Dendritic cell treated with granulocyte-macrophage colony-stimulating factor and Interleukin-4, amounts not matched to agents 40 ng/mL and 50 ng/mL, for 4 days (primary cell): Measurements from ENCODE around the gene DPM3.
"Not testable (repeated sequence)": the region's sequence is repeated elsewhere in the genome, so short reads cannot be mapped to it uniquely, and the experiment has no call there.

ENCODE experiments used
- H3K27ac Mint-ChIP-seq: one replicate; pipeline ENCODE4 v1.8.0; 2022; ENCODE audit warnings: mild to moderate bottlenecking, mixed read lengths
- H3K27me3 Mint-ChIP-seq: one replicate; pipeline ENCODE4 v1.8.0; 2022; ENCODE audit warnings: mild to moderate bottlenecking, mixed read lengths
- H3K36me3 Mint-ChIP-seq: one replicate; pipeline ENCODE4 v1.8.0; 2022; ENCODE audit warnings: low read depth, mixed read lengths
- H3K4me1 Mint-ChIP-seq: one replicate; pipeline ENCODE4 v1.8.0; 2022; ENCODE audit warnings: low read depth, mixed read lengths
- H3K4me3 Mint-ChIP-seq: one replicate; pipeline ENCODE4 v1.8.0; 2022; ENCODE audit warnings: mild to moderate bottlenecking, moderate library complexity, mixed read lengths
- H3K9me3 Mint-ChIP-seq: one replicate; pipeline ENCODE4 v1.8.0; 2022; ENCODE audit warnings: mixed read lengths
- intact Hi-C: fragments of 100-400 bp; cut with micrococcal nuclease; formaldehyde crosslinking; loops from one replicate; pipeline ENCODE4 v1.15.0; 2022

The DPM3 gene

GRCh38 chr1:155121249-155121648 lies 19.1 kb downstream of the DPM3 start:
- peaks cover under 1% of the 10 kb centered on the region for H3K4me1 Mint-ChIP-seq
- no peaks in the 10 kb centered on the region for H3K9me3 Mint-ChIP-seq
- intact Hi-C loops: no loop called here
- peaks cover 80% of the 10 kb centered on the region for H3K27me3 Mint-ChIP-seq
- H3K27ac Mint-ChIP-seq: no peak overlapping the region
- no peaks in the 10 kb centered on the region for H3K36me3 Mint-ChIP-seq
- no peak overlapping the region for H3K4me3 Mint-ChIP-seq

GRCh38 chr1:155120253-155120652 lies 20.1 kb downstream of the DPM3 start:
- H3K27me3 Mint-ChIP-seq: peaks cover 74% of the 10 kb centered on the region

GRCh38 chr1:155118090-155118489 lies 22.2 kb downstream of the DPM3 start:
- H3K36me3 Mint-ChIP-seq, H3K27ac Mint-ChIP-seq, H3K4me3 Mint-ChIP-seq, intact Hi-C loops, H3K4me1 Mint-ChIP-seq, H3K9me3 Mint-ChIP-seq: not testable (repeated sequence)
- H3K27me3 Mint-ChIP-seq: peaks cover 60% of the 10 kb centered on the region

More at GRCh38 chr1:155120253-155120652, 20.1 kb downstream of the DPM3 start:
- H3K36me3 Mint-ChIP-seq: no peaks in the 10 kb centered on the region
- no peak overlapping the region for H3K4me3 Mint-ChIP-seq
- no peaks in the 10 kb centered on the region for H3K4me1 Mint-ChIP-seq
- intact Hi-C loops: no loop called here
- no peak overlapping the region for H3K27ac Mint-ChIP-seq
- no peaks in the 10 kb centered on the region for H3K9me3 Mint-ChIP-seq

GRCh38 chr1:155117610-155118009 lies 22.7 kb downstream of the DPM3 start:
- intact Hi-C loops: no loop called here
- Mint-ChIP-seq H3K36me3 (no peaks in the 10 kb centered on the region), H3K9me3 (no peaks in the 10 kb centered on the region), H3K27me3 (peaks cover 56% of the 10 kb centered on the region), H3K4me3 (no peak overlapping the region), H3K4me1 (no peaks in the 10 kb centered on the region), H3K27ac (no peak overlapping the region)

GRCh38 chr1:155116113-155116764 lies 24.1 kb downstream of the DPM3 start:
- H3K9me3 Mint-ChIP-seq: no peaks in the 10 kb centered on the region
- no peaks in the 10 kb centered on the region for H3K36me3 Mint-ChIP-seq
- intact Hi-C loops: no loop called here
- H3K4me3 Mint-ChIP-seq: no peak overlapping the region
- no peaks in the 10 kb centered on the region for H3K4me1 Mint-ChIP-seq
- peaks cover 51% of the 10 kb centered on the region for H3K27me3 Mint-ChIP-seq
- H3K27ac Mint-ChIP-seq: no peak overlapping the region

GRCh38 chr1:155113450-155113980 lies 26.8 kb downstream of the DPM3 start:
- intact Hi-C loops: no loop called here
- Mint-ChIP-seq H3K27ac (no peak overlapping the region), H3K36me3 (no peaks in the 10 kb centered on the region), H3K4me3 (no peak overlapping the region), H3K27me3 (peaks cover 32% of the 10 kb centered on the region), H3K9me3 (no peaks in the 10 kb centered on the region), H3K4me1 (no peaks in the 10 kb centered on the region)

- H3K27ac Mint-ChIP-seq: no peak overlapping the region
- no peak overlapping the region for H3K4me3 Mint-ChIP-seq
- H3K27me3 Mint-ChIP-seq: peaks cover 21% of the 10 kb centered on the region
- H3K36me3 Mint-ChIP-seq: no peaks in the 10 kb centered on the region
- H3K4me1 Mint-ChIP-seq: peaks cover under 1% of the 10 kb centered on the region
- intact Hi-C loops: no loop called here
- H3K9me3 Mint-ChIP-seq: no peaks in the 10 kb centered on the region
These were observed 29.5 kb downstream of the DPM3 start for GRCh38 chr1:155110826-155111225.

- Mint-ChIP-seq H3K4me1 (peaks cover 5% of the 10 kb centered on the region), H3K4me3 (no peak overlapping the region), H3K36me3 (no peaks in the 10 kb centered on the region), H3K27me3 (peaks cover 26% of the 10 kb centered on the region), H3K9me3 (no peaks in the 10 kb centered on the region), H3K27ac (no peak overlapping the region)
- intact Hi-C loops: no loop called here
These were observed 29.9 kb downstream of the DPM3 start for GRCh38 chr1:155110381-155110780.

- peaks cover 31% of the 10 kb centered on the region for H3K27me3 Mint-ChIP-seq
- no peak overlapping the region for H3K4me3 Mint-ChIP-seq
- no peaks in the 10 kb centered on the region for H3K36me3 Mint-ChIP-seq
- no peak overlapping the region for H3K27ac Mint-ChIP-seq
- no peaks in the 10 kb centered on the region for H3K9me3 Mint-ChIP-seq
- H3K4me1 Mint-ChIP-seq: peaks cover 25% of the 10 kb centered on the region
- intact Hi-C loops: no loop called here
These were observed 32.0 kb downstream of the DPM3 start for GRCh38 chr1:155108296-155108695.

GRCh38 chr1:155107309-155108264 lies 32.7 kb downstream of the DPM3 start:
- H3K27me3 Mint-ChIP-seq: peaks cover 28% of the 10 kb centered on the region
- H3K4me1 Mint-ChIP-seq: peaks cover 29% of the 10 kb centered on the region
- no peak overlapping the region for H3K27ac Mint-ChIP-seq
- no peaks in the 10 kb centered on the region for H3K36me3 Mint-ChIP-seq
- H3K9me3 Mint-ChIP-seq: no peaks in the 10 kb centered on the region
- intact Hi-C loops: no loop called here
- no peak overlapping the region for H3K4me3 Mint-ChIP-seq

- Mint-ChIP-seq H3K36me3 (no peaks in the 10 kb centered on the region), H3K9me3 (no peaks in the 10 kb centered on the region), H3K27ac (no peak overlapping the region), H3K27me3 (peaks cover 27% of the 10 kb centered on the region), H3K4me3 (no peak overlapping the region), H3K4me1 (peaks cover 31% of the 10 kb centered on the region)
- intact Hi-C loops: no loop called here
These were observed 33.5 kb downstream of the DPM3 start for GRCh38 chr1:155106862-155107261.

GRCh38 chr1:155105604-155106011 lies 34.7 kb downstream of the DPM3 start:
- Mint-ChIP-seq H3K27me3 (peaks cover 24% of the 10 kb centered on the region), H3K9me3 (no peaks in the 10 kb centered on the region), H3K4me1 (peaks cover 37% of the 10 kb centered on the region), H3K4me3 (no peak overlapping the region), H3K36me3 (no peaks in the 10 kb centered on the region), H3K27ac (no peak overlapping the region)
- intact Hi-C loops: no loop called here

- peaks cover 26% of the 10 kb centered on the region for H3K27me3 Mint-ChIP-seq
- H3K27ac Mint-ChIP-seq: no peak overlapping the region
- intact Hi-C loops: loop anchor here (5.0 kb wide), 1 partner anchor 32 kb away; the partner anchor contains the start of gene SLC50A1
- no peak overlapping the region for H3K4me3 Mint-ChIP-seq
- H3K36me3 Mint-ChIP-seq: no peaks in the 10 kb centered on the region
- no peaks in the 10 kb centered on the region for H3K9me3 Mint-ChIP-seq
- H3K4me1 Mint-ChIP-seq: peaks cover 37% of the 10 kb centered on the region
These were observed 35.5 kb downstream of the DPM3 start for GRCh38 chr1:155104605-155105534.
